Right lobe of liver (tissue), 6 donors: ENCODE data around the gene WNT3. TPM values are rescaled to one million over a fixed set of nuclear protein-coding genes. Genes with fewer than 3 reads are reported as not detected.

Source experiments
- ATAC-seq, 4 donors: fragments of 200-7000 bp; cut with Tn5 transposase; one replicate each; pipeline ENCODE4 v1.9.1; 2020; ENCODE audit warnings: mild to moderate bottlenecking in 4 of 4, moderate library complexity in 4 of 4
- DNase-seq, 3 donors: peaks; one replicate each; pipeline ENCODE4 v3.0.0-alpha.2; 2020
- H3K27ac ChIP-seq, 3 donors: fragments of 200-600 bp; one replicate each; pipeline ENCODE4 v1.8.0; 2022
- H3K27me3 ChIP-seq, 2 donors: fragments of 200-600 bp; one replicate each; pipeline ENCODE4 v1.8.0; 2022
- H3K36me3 ChIP-seq, 4 donors: fragments of 200-600 bp; sonication (generic) in 1 of 4; one replicate each; pipeline versions ENCODE4 v1.5.1 to v1.8.0; 2017 to 2022; ENCODE audit warnings: control low read depth in 1 of 4
- H3K4me1 ChIP-seq, 4 donors: fragments of 200-600 bp; sonication (generic) in 1 of 4; one replicate each; pipeline versions ENCODE4 v1.5.1 to v1.8.0; 2017 to 2022; ENCODE audit warnings: control low read depth in 1 of 4
- H3K4me3 ChIP-seq, 3 donors: fragments of 200-600 bp; one replicate each; pipeline ENCODE4 v1.8.0; 2022
- H3K9me3 ChIP-seq, 4 donors: fragments of 200-600 bp; sonication (generic) in 1 of 4; one replicate each; pipeline versions ENCODE4 v1.5.1 to v1.8.0; 2017 to 2022; ENCODE audit warnings: control low read depth in 1 of 4
- POLR2A ChIP-seq: fragments of 450-650 bp; IDR thresholded peaks from one replicate; pipeline ENCODE4 v1.6.1; 2017; ENCODE audit warnings: antibody characterized with exemption, mild to moderate bottlenecking
- WGBS: methylation state at CpG from one replicate; pipeline ENCODE4 v1.1.6; 2018; ENCODE audit warnings: low coverage, low lambda C conversion rate; ENCODE audit not compliant: insufficient coverage; ENCODE audit errors: missing lambda C conversion rate; 5-methylcytosine and 5-hydroxymethylcytosine counted together
- intact Hi-C, 2 donors: fragments of 100-400 bp; cut with DNase I; formaldehyde crosslinking; loops; one replicate each; pipeline versions ENCODE4 v1.11.2 to v1.14.1; 2022
- total RNA-seq, 6 experiments: library from RNA; depleted of rRNA in 2 of 6; stranded (reverse); fragments of >200 nt in 2 of 6; fragmentation: NEBNext Ultra II Directional in 3 of 6; extraction: Animal tissue kit (Norgen Biotek cat#: 25700) in 3 of 6; gene quantifications; one replicate each; pipeline versions ENCODE4 v1.1.0 to v1.2.4, GENCODE V29; 2016 to 2023
- TF ChIP-seq, protein P1 (sequence below), 4 donors: fragments of 200-600 bp in 3 of 4; fragments of 450-650 bp in 1 of 4; IDR thresholded peaks; one replicate each; pipeline versions ENCODE4 v1.5.1 to v1.8.0; 2016 to 2022; ENCODE audit warnings: antibody characterized with exemption in 4 of 4, mild to moderate bottlenecking in 2 of 4
- donor health status: DM: no; HTN: yes; CAD: no.
- donor health status: DM: no; HTN: no; CAD: no.
- donor health status: DM: no; HTN: no; CAD: no.
- donor health status: DM: no; HTN: yes; CAD: no.
- donor health status: DM: no; HTN: yes; CAD: no.

The WNT3 gene
- total RNA-seq, 6 experiments from 2014 or later: 1.0 to 5.0 (median 4.0) TPM

DNA sequence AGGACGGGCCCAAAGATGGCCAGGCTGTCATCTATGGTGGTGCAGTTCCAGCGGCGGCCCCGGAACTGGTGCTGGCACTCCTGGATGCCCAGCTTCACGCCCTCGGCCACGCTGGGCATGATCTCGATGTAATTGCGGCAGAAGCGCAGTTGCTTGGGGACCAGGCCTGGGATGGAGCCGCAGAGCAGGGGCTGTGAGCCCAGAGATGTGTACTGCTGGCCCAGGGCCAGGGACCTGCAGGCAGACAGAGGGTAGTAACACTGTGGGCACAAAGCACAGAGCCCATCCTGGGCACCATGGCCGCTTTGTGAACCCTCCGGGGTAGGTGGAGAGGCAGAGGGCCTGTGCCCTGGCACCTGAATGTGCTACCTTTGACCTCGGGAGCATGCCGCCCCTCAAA, 44.8 kb downstream of the WNT3 start:
- DNase-seq: peak in 1 of 3 donors; percentile 47
- no peak overlapping the region for H3K27ac ChIP-seq
- no CpG with 5 or more reads among the region's 15 CpGs for WGBS
- no peaks in the 10 kb centered on the region for H3K9me3 ChIP-seq
- no peak for TF ChIP-seq POLR2A
- TF ChIP-seq, protein P1, sequence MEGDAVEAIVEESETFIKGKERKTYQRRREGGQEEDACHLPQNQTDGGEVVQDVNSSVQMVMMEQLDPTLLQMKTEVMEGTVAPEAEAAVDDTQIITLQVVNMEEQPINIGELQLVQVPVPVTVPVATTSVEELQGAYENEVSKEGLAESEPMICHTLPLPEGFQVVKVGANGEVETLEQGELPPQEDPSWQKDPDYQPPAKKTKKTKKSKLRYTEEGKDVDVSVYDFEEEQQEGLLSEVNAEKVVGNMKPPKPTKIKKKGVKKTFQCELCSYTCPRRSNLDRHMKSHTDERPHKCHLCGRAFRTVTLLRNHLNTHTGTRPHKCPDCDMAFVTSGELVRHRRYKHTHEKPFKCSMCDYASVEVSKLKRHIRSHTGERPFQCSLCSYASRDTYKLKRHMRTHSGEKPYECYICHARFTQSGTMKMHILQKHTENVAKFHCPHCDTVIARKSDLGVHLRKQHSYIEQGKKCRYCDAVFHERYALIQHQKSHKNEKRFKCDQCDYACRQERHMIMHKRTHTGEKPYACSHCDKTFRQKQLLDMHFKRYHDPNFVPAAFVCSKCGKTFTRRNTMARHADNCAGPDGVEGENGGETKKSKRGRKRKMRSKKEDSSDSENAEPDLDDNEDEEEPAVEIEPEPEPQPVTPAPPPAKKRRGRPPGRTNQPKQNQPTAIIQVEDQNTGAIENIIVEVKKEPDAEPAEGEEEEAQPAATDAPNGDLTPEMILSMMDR (IDR thresholded peaks at IDR 0.05): no peak
- intact Hi-C loops: no loop called here
- H3K36me3 ChIP-seq: no peaks in the 10 kb centered on the region
- ATAC-seq: no peak
- no peak overlapping the region for H3K4me3 ChIP-seq
- H3K4me1 ChIP-seq: peaks cover 0 to 6% (median 3%) of the 10 kb centered on the region in 4 donors
- H3K27me3 ChIP-seq: no peaks in the 10 kb centered on the region

DNA sequence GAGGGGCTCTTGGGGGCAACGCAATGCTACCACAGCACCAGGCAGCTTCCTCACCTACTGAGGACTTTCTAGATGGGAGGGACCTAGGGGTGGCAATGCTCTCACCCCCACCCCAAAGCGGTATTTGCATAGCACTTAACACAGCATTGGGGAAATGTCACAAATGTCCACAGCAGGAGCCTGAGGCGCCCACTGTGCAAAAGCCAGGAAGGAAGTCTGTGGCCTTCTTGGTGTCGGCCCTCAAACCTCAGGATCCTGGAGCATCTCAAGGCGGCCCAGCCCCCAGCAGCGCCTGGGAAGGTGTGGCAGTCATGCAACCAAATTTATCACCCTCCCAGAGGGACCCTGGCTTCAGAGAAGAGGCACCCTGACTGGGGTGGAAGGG, 45.3 kb downstream of the WNT3 start:
- Histone ChIP-seq H3K9me3 (no peaks in the 10 kb centered on the region), H3K27me3 (no peaks in the 10 kb centered on the region), H3K4me3 (no peak overlapping the region), H3K4me1 (peaks cover 0 to 6% (median 3%) of the 10 kb centered on the region in 4 donors), H3K36me3 (no peaks in the 10 kb centered on the region), H3K27ac (no peak overlapping the region)
- no peak for DNase-seq
- intact Hi-C loops: no loop called here
- no peak for TF ChIP-seq POLR2A
- TF ChIP-seq, protein P1 (IDR thresholded peaks at IDR 0.05): no peak
- no peak for ATAC-seq
- 67% methylated on average over 1 of the region's 6 CpGs for WGBS

DNA sequence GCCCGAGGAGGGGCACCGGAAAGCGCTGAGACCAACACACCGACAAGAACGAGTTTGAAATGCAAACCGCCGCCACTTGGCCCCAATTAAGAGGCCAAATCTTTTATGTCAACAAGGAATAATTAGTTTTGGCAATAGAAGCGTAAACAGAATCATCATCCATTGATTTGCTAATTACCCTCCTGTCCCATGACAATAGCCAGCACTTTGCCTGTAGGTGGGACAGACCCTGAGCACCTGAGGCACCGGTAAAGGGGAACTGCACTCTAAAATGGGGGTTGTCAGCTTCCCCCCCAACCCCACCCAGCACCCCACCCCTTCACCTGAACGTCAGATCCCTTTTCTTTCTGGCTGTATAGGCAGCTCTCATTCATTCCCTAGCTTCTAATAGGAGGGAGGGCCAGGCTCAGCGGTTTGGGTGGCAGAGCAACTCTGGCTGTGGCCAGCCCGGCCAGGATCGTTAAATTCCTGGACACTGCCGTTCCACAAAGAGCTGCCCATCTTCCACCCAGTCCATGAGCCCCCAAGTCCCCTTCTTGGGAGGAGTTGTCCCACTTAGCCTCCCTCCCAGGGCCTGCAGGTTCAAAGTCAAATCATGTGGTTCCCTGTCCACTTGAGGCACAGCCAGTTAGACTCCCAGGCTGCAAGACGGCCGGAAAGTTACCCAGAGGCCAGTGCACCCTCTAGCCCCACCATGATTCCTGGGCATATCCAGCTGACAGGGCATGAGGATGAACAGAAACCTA, 45.8 kb downstream of the WNT3 start:
- Histone ChIP-seq H3K27ac (peak overlapping the region; percentile 23 to 57 (median 51)), H3K4me3 (peak overlapping the region; percentile 30 to 65 (median 48)), H3K27me3 (no peaks in the 10 kb centered on the region), H3K36me3 (no peaks in the 10 kb centered on the region), H3K4me1 (peaks cover 0 to 6% (median 3%) of the 10 kb centered on the region in 4 donors), H3K9me3 (no peaks in the 10 kb centered on the region)
- TF ChIP-seq, protein P1 (IDR thresholded peaks at IDR 0.05): no peak
- TF ChIP-seq POLR2A: no peak
- intact Hi-C loops: no loop called here
- peak; percentile 13 to 35 (median 24) for ATAC-seq
- peak in 1 of 3 donors; percentile 47 for DNase-seq
- 1% methylated on average over 8 of the region's 16 CpGs for WGBS

DNA sequence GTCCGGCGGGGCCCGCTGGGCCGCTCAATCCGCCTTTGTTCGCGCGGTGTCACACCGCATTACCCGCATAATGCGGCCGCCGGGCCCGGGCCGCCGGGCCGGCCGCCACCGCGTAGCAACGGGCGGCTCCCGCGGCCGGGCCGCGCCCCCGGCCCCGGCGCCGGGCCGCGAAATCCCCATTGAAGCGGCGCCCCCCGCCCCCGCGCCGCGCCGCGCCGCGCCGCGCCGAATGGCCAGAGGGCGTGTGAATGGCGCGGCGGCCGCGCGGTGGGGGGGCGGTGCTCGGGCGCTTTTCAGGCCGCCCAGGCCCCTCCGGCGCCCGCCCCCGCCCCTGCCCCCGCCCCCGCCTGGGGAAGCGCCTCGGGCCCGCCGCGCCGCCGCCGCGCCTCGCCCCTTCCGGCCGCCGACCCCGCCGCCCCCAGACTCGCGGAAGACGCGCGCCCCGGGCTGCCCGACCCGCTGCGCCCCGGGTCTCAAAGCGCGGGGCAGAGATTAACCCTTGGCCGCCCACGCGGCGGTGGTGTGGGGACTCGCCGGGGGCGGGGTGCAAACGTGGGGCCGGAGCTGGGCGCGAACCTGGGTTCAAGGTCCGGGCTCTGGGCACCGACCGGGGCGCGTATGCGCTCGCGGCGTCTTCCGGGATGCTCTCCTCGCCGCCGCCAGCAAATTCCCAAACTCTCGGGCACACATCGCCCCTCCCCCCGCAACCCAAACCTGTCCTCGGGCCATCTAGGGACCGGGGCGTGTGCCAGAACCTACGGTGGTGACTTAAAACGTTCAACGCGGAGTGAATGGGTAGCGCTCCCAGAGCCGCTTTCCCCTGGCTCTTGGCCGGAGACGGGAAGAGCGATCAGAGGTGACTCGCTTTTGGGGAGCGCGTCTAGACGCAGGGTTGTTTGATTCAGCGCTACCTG, 46.7 kb downstream of the WNT3 start:
- Histone ChIP-seq H3K4me1 (peaks cover 0 to 6% (median 3%) of the 10 kb centered on the region in 4 donors), H3K36me3 (no peaks in the 10 kb centered on the region), H3K4me3 (peak overlapping the region; percentile 49 to 65 (median 54)), H3K27me3 (no peaks in the 10 kb centered on the region), H3K9me3 (no peaks in the 10 kb centered on the region), H3K27ac (peak overlapping the region; percentile 33 to 77 (median 67))
- DNase-seq (peak; percentile 83 to 91 (median 85)), ATAC-seq (peak; percentile 65 to 88 (median 79))
- 20% methylated on average over 3 of the region's 135 CpGs for WGBS
- intact Hi-C loops: no loop called here
- peak; percentile 59 for TF ChIP-seq POLR2A
- TF ChIP-seq, protein P1 (IDR thresholded peaks at IDR 0.05): no peak
